Measurements from ENCODE around the gene PODXL2.

Gene PODXL2

GRCh38 chr3:127607675-127608361 is 21.2 kb upstream of the PODXL2 start:
- Histone ChIP-seq H3K36me3 (ENCODE audit: control insufficient read depth, insufficient read depth, low read length) (peaks cover 44% of the 10 kb centered on the region), H3K79me1 (ENCODE audit: low read length) (peaks cover 11% of the 10 kb centered on the region)

GRCh38 chr3:127608362-127608718 is 20.6 kb upstream of the PODXL2 start:
- Histone ChIP-seq H3K9ac (ENCODE audit: low read length) (no peak overlapping the region), H3K79me1 (ENCODE audit: low read length) (peaks cover 14% of the 10 kb centered on the region), H2AK5ac (ENCODE audit: low read length) (no peak overlapping the region), H4K8ac (ENCODE audit: low read depth, low read length) (no peak overlapping the region), H2BK15ac (replicated peaks; ENCODE audit: low read depth) (no peak overlapping the region), H3K4me3 (ENCODE audit: low read length) (no peak overlapping the region), H3K56ac (ENCODE audit: low read length) (no peak overlapping the region), H2BK5ac (ENCODE audit: low read length) (no peak overlapping the region), H3K4me1 (ENCODE audit: control insufficient read depth, low read depth, low read length) (no peaks in the 10 kb centered on the region), H3K4me2 (ENCODE audit: low read length) (no peak overlapping the region), H3K18ac (ENCODE audit: low read length) (no peak overlapping the region), H3K4ac (ENCODE audit: low read depth, low read length) (no peak overlapping the region), H3K27ac (ENCODE audit: low read depth, low read length) (no peak overlapping the region), H2BK120ac (ENCODE audit: low read depth, low read length) (no peak overlapping the region), H3K27me3 (ENCODE audit: insufficient read depth, low read length, poor library complexity) (no peaks in the 10 kb centered on the region), H3K36me3 (ENCODE audit: control insufficient read depth, insufficient read depth, low read length) (peaks cover 46% of the 10 kb centered on the region), H3K79me2 (ENCODE audit: control insufficient read depth, insufficient read depth, low read length) (no peaks in the 10 kb centered on the region), H4K5ac (ENCODE audit: low read length) (no peak overlapping the region), H3K23ac (ENCODE audit: low read length) (no peak overlapping the region)
- WGBS (ENCODE audit: extremely low coverage, insufficient coverage, low lambda C conversion rate), result no CpG with 5 or more reads among the region's 14 CpGs
- no peak for DNase-seq

More at GRCh38 chr3:127607675-127608361, 21.2 kb upstream of the PODXL2 start:
- Histone ChIP-seq H3K23ac (ENCODE audit: low read length) (no peak overlapping the region), H2AK5ac (ENCODE audit: low read length) (no peak overlapping the region), H3K27ac (ENCODE audit: low read depth, low read length) (no peak overlapping the region), H3K4me3 (ENCODE audit: low read length) (no peak overlapping the region), H3K4me1 (ENCODE audit: control insufficient read depth, low read depth, low read length) (no peaks in the 10 kb centered on the region), H3K9ac (ENCODE audit: low read length) (no peak overlapping the region), H3K79me2 (ENCODE audit: control insufficient read depth, insufficient read depth, low read length) (no peaks in the 10 kb centered on the region), H3K4ac (ENCODE audit: low read depth, low read length) (no peak overlapping the region), H3K56ac (ENCODE audit: low read length) (no peak overlapping the region), H2BK5ac (ENCODE audit: low read length) (no peak overlapping the region), H3K27me3 (ENCODE audit: insufficient read depth, low read length, poor library complexity) (no peaks in the 10 kb centered on the region), H2BK120ac (ENCODE audit: low read depth, low read length) (no peak overlapping the region), H3K4me2 (ENCODE audit: low read length) (no peak overlapping the region), H2BK15ac (replicated peaks; ENCODE audit: low read depth) (no peak overlapping the region), H3K18ac (ENCODE audit: low read length) (no peak overlapping the region), H4K5ac (ENCODE audit: low read length) (no peak overlapping the region), H4K8ac (ENCODE audit: low read depth, low read length) (no peak overlapping the region)
- WGBS (ENCODE audit: extremely low coverage, insufficient coverage, low lambda C conversion rate), result no CpG with 5 or more reads among the region's 7 CpGs
- DNase-seq, result no peak

GRCh38 chr3:127610105-127610504 is 18.9 kb upstream of the PODXL2 start:
- H3K23ac ChIP-seq (ENCODE audit: low read length), result no peak overlapping the region
- no peak for DNase-seq
- no CpG with 5 or more reads among the region's 5 CpGs for whole genome bisulfite sequencing (ENCODE audit: extremely low coverage, insufficient coverage, low lambda C conversion rate)

GRCh38 chr3:127611251-127611650 is 17.7 kb upstream of the PODXL2 start:
- H2BK15ac ChIP-seq (replicated peaks; ENCODE audit: low read depth), result no peak overlapping the region
- no peak overlapping the region for H3K4me2 ChIP-seq (ENCODE audit: low read length)
- peaks cover 15% of the 10 kb centered on the region for H3K79me1 ChIP-seq (ENCODE audit: low read length)
- H2AK5ac ChIP-seq (ENCODE audit: low read length), result no peak overlapping the region
- no peak overlapping the region for H3K4me3 ChIP-seq (ENCODE audit: low read length)
- H3K4me1 ChIP-seq (ENCODE audit: control insufficient read depth, low read depth, low read length), result no peaks in the 10 kb centered on the region
- no peak overlapping the region for H4K8ac ChIP-seq (ENCODE audit: low read depth, low read length)
- no CpG with 5 or more reads among the region's 8 CpGs for WGBS (ENCODE audit: extremely low coverage, insufficient coverage, low lambda C conversion rate)
- H2BK5ac ChIP-seq (ENCODE audit: low read length), result no peak overlapping the region
- no peak overlapping the region for H3K56ac ChIP-seq (ENCODE audit: low read length)
- peaks cover 42% of the 10 kb centered on the region for H3K36me3 ChIP-seq (ENCODE audit: control insufficient read depth, insufficient read depth, low read length)
- H3K79me2 ChIP-seq (ENCODE audit: control insufficient read depth, insufficient read depth, low read length), result no peaks in the 10 kb centered on the region
- H3K23ac ChIP-seq (ENCODE audit: low read length), result no peak overlapping the region
- H3K27me3 ChIP-seq (ENCODE audit: insufficient read depth, low read length, poor library complexity), result no peaks in the 10 kb centered on the region
- no peak overlapping the region for H3K18ac ChIP-seq (ENCODE audit: low read length)
- no peak overlapping the region for H3K4ac ChIP-seq (ENCODE audit: low read depth, low read length)
- no peak overlapping the region for H3K27ac ChIP-seq (ENCODE audit: low read depth, low read length)
- no peak overlapping the region for H4K5ac ChIP-seq (ENCODE audit: low read length)
- no peak overlapping the region for H3K9ac ChIP-seq (ENCODE audit: low read length)
- H2BK120ac ChIP-seq (ENCODE audit: low read depth, low read length), result no peak overlapping the region
- DNase-seq, result no peak

More at GRCh38 chr3:127610105-127610504, 18.9 kb upstream of the PODXL2 start:
- no peak overlapping the region for H3K56ac ChIP-seq (ENCODE audit: low read length)
- no peak overlapping the region for H2BK120ac ChIP-seq (ENCODE audit: low read depth, low read length)
- H2AK5ac ChIP-seq (ENCODE audit: low read length), result no peak overlapping the region
- H3K4me3 ChIP-seq (ENCODE audit: low read length), result no peak overlapping the region
- no peak overlapping the region for H2BK15ac ChIP-seq (replicated peaks; ENCODE audit: low read depth)
- H3K9ac ChIP-seq (ENCODE audit: low read length), result no peak overlapping the region
- no peak overlapping the region for H3K27ac ChIP-seq (ENCODE audit: low read depth, low read length)
- no peak overlapping the region for H2BK5ac ChIP-seq (ENCODE audit: low read length)
- H3K79me2 ChIP-seq (ENCODE audit: control insufficient read depth, insufficient read depth, low read length), result no peaks in the 10 kb centered on the region
- no peak overlapping the region for H3K4ac ChIP-seq (ENCODE audit: low read depth, low read length)
- no peak overlapping the region for H3K4me2 ChIP-seq (ENCODE audit: low read length)
- H3K27me3 ChIP-seq (ENCODE audit: insufficient read depth, low read length, poor library complexity), result no peaks in the 10 kb centered on the region
- no peak overlapping the region for H3K18ac ChIP-seq (ENCODE audit: low read length)
- H3K36me3 ChIP-seq (ENCODE audit: control insufficient read depth, insufficient read depth, low read length), result peaks cover 42% of the 10 kb centered on the region
- no peak overlapping the region for H4K8ac ChIP-seq (ENCODE audit: low read depth, low read length)
- no peak overlapping the region for H4K5ac ChIP-seq (ENCODE audit: low read length)
- H3K79me1 ChIP-seq (ENCODE audit: low read length), result peaks cover 14% of the 10 kb centered on the region
- H3K4me1 ChIP-seq (ENCODE audit: control insufficient read depth, low read depth, low read length), result no peaks in the 10 kb centered on the region

- Histone ChIP-seq H3K27ac (ENCODE audit: low read depth, low read length) (no peak overlapping the region), H3K4me3 (ENCODE audit: low read length) (no peak overlapping the region), H3K79me2 (ENCODE audit: control insufficient read depth, insufficient read depth, low read length) (no peaks in the 10 kb centered on the region), H3K4me1 (ENCODE audit: control insufficient read depth, low read depth, low read length) (no peaks in the 10 kb centered on the region), H3K27me3 (ENCODE audit: insufficient read depth, low read length, poor library complexity) (no peaks in the 10 kb centered on the region), H3K18ac (ENCODE audit: low read length) (no peak overlapping the region), H3K4me2 (ENCODE audit: low read length) (no peak overlapping the region), H3K56ac (ENCODE audit: low read length) (no peak overlapping the region), H4K5ac (ENCODE audit: low read length) (no peak overlapping the region), H4K8ac (ENCODE audit: low read depth, low read length) (no peak overlapping the region), H3K4ac (ENCODE audit: low read depth, low read length) (no peak overlapping the region), H2BK120ac (ENCODE audit: low read depth, low read length) (no peak overlapping the region), H2BK15ac (replicated peaks; ENCODE audit: low read depth) (no peak overlapping the region), H3K23ac (ENCODE audit: low read length) (no peak overlapping the region), H3K36me3 (ENCODE audit: control insufficient read depth, insufficient read depth, low read length) (peaks cover 37% of the 10 kb centered on the region), H3K9ac (ENCODE audit: low read length) (no peak overlapping the region), H2BK5ac (ENCODE audit: low read length) (no peak overlapping the region), H3K79me1 (ENCODE audit: low read length) (peaks cover 9% of the 10 kb centered on the region), H2AK5ac (ENCODE audit: low read length) (no peak overlapping the region)
- no peak for DNase-seq
- WGBS (ENCODE audit: extremely low coverage, insufficient coverage, low lambda C conversion rate), result no CpG with 5 or more reads among the region's 6 CpGs
Observed at GRCh38 chr3:127612966-127613365, 16.0 kb upstream of the PODXL2 start.

- Histone ChIP-seq H3K4me3 (ENCODE audit: low read length) (no peak overlapping the region), H3K79me1 (ENCODE audit: low read length) (peaks cover 9% of the 10 kb centered on the region), H2AK5ac (ENCODE audit: low read length) (no peak overlapping the region), H3K56ac (ENCODE audit: low read length) (no peak overlapping the region), H4K5ac (ENCODE audit: low read length) (no peak overlapping the region), H3K36me3 (ENCODE audit: control insufficient read depth, insufficient read depth, low read length) (peaks cover 39% of the 10 kb centered on the region), H3K4me2 (ENCODE audit: low read length) (no peak overlapping the region), H3K27me3 (ENCODE audit: insufficient read depth, low read length, poor library complexity) (no peaks in the 10 kb centered on the region), H3K23ac (ENCODE audit: low read length) (no peak overlapping the region), H3K9ac (ENCODE audit: low read length) (no peak overlapping the region), H3K4ac (ENCODE audit: low read depth, low read length) (no peak overlapping the region), H3K18ac (ENCODE audit: low read length) (no peak overlapping the region), H2BK5ac (ENCODE audit: low read length) (no peak overlapping the region), H3K4me1 (ENCODE audit: control insufficient read depth, low read depth, low read length) (no peaks in the 10 kb centered on the region), H2BK120ac (ENCODE audit: low read depth, low read length) (no peak overlapping the region), H4K8ac (ENCODE audit: low read depth, low read length) (no peak overlapping the region), H3K79me2 (ENCODE audit: control insufficient read depth, insufficient read depth, low read length) (no peaks in the 10 kb centered on the region), H3K27ac (ENCODE audit: low read depth, low read length) (no peak overlapping the region), H2BK15ac (replicated peaks; ENCODE audit: low read depth) (no peak overlapping the region)
- no peak for DNase-seq
Observed at GRCh38 chr3:127613406-127613805, 15.6 kb upstream of the PODXL2 start.

Data from mesendoderm (in vitro differentiated cells).